Hepatocyte (in vitro differentiated cells): ENCODE data around the gene NEAT1.

Experiments
- CTCF ChIP-seq: fragments of 200-600 bp; sonication (generic); IDR thresholded peaks from 2 replicates; pipeline ENCODE4 v1.5.1; 2016; ENCODE audit warnings: antibody characterized with exemption, mild to moderate bottlenecking; ENCODE audit not compliant: poor library complexity
- EZH2 ChIP-seq: fragments of 200-600 bp; sonication (generic); IDR thresholded peaks from 2 replicates; pipeline ENCODE4 v1.6.1; 2016; ENCODE audit warnings: antibody characterized with exemption, mild to moderate bottlenecking, borderline replicate concordance
- EZH2phosphoT487 ChIP-seq: fragments of 200-600 bp; sonication (generic); IDR thresholded peaks from one replicate; pipeline ENCODE4 v1.6.1; 2018; ENCODE audit warnings: antibody characterized with exemption, mild to moderate bottlenecking, low read depth, moderate library complexity; ENCODE audit not compliant: unreplicated experiment, severe bottlenecking

GRCh38 chr11:65388731-65389130, 33.9 kb upstream of the NEAT1 start:
- no peak for TF ChIP-seq EZH2phosphoT487
- no peak for TF ChIP-seq CTCF
- no peak for TF ChIP-seq EZH2
